ENCODE data around the gene ARL6IP1. TPM values are rescaled to one million over a fixed set of nuclear protein-coding genes. Genes with fewer than 3 reads are reported as not detected.
A peak's percentile ranks its signal among the peaks of the same experiment; 100 is the strongest.

Gene ARL6IP1
- total and polyA plus RNA-seq, 4 donors: 66.9 to 150 (median 75.0) TPM

- no peak for ATAC-seq (ENCODE audit: insufficient read depth, low FRiP score)
- Histone ChIP-seq H3K9me3 (ENCODE audit: control insufficient read depth in 4 of 4, insufficient read depth in 3 of 4, low read length in 3 of 4) (no peaks in the 10 kb centered on the region), H3K36me3 (ENCODE audit: control insufficient read depth in 4 of 4, insufficient read depth in 4 of 4, low read length in 4 of 4) (peaks cover 36 to 53% (median 49%) of the 10 kb centered on the region in 4 donors), H3K4me3 (peak overlapping the region; percentile 99), H3K4me1 (ENCODE audit: control insufficient read depth in 5 of 5, insufficient read depth in 5 of 5, low read length in 5 of 5) (peaks cover 18 to 29% (median 23%) of the 10 kb centered on the region in 5 donors), H3K9ac (ENCODE audit: insufficient read depth in 1 of 2, low read length in 2 of 2) (peak overlapping the region; percentile 98), H3K27me3 (ENCODE audit: control insufficient read depth in 3 of 3, insufficient read depth in 3 of 3, low read length in 2 of 3) (no peaks in the 10 kb centered on the region), H3K27ac (ENCODE audit: low read depth in 1 of 2, low read length in 1 of 2) (peak overlapping the region; percentile 37 to 84)
- no peak for TF ChIP-seq CTCF (IDR thresholded peaks at IDR 0.05; ENCODE audit: control extremely low read depth, extremely low read depth)
- WGBS, 2 donors: 9 to 18% methylated on average over 20 of the region's 20 CpGs
- peak in 1 of 3 donors; percentile 2 for DNase-seq
These were observed 12.4 kb downstream of the ARL6IP1 start for GRCh38 chr16:18788828-18789514.

GRCh38 chr16:18784917-18785623, 16.3 kb downstream of the ARL6IP1 start:
- ATAC-seq (ENCODE audit: insufficient read depth, low FRiP score) (no peak), DNase-seq (no peak)
- H3K36me3 ChIP-seq (ENCODE audit: control insufficient read depth in 4 of 4, insufficient read depth in 4 of 4, low read length in 4 of 4): peaks cover 43 to 55% (median 43%) of the 10 kb centered on the region in 4 donors
- H3K27me3 ChIP-seq (ENCODE audit: control insufficient read depth in 3 of 3, insufficient read depth in 3 of 3, low read length in 2 of 3): no peaks in the 10 kb centered on the region
- H3K4me3 ChIP-seq: no peak overlapping the region
- no peak for TF ChIP-seq CTCF (IDR thresholded peaks at IDR 0.05; ENCODE audit: control extremely low read depth, extremely low read depth)
- 70 to 83% methylated on average over 8 of the region's 8 CpGs for WGBS, 2 donors
- H3K4me1 ChIP-seq (ENCODE audit: control insufficient read depth in 5 of 5, insufficient read depth in 5 of 5, low read length in 5 of 5): peaks cover 18 to 29% (median 23%) of the 10 kb centered on the region in 5 donors
- H3K9me3 ChIP-seq (ENCODE audit: control insufficient read depth in 4 of 4, insufficient read depth in 3 of 4, low read length in 3 of 4): no peaks in the 10 kb centered on the region
- H3K27ac ChIP-seq (ENCODE audit: low read depth in 1 of 2, low read length in 1 of 2): no peak overlapping the region
- H3K9ac ChIP-seq (ENCODE audit: insufficient read depth in 1 of 2, low read length in 2 of 2): peak overlapping the region in 1 of 2 donors; percentile 51

GRCh38 chr16:18783430-18784341, 17.7 kb downstream of the ARL6IP1 start:
- ATAC-seq (ENCODE audit: insufficient read depth, low FRiP score): no peak
- no peak overlapping the region for H3K4me3 ChIP-seq
- no peak for TF ChIP-seq CTCF (IDR thresholded peaks at IDR 0.05; ENCODE audit: control extremely low read depth, extremely low read depth)
- H3K9me3 ChIP-seq (ENCODE audit: control insufficient read depth in 4 of 4, insufficient read depth in 3 of 4, low read length in 3 of 4): no peaks in the 10 kb centered on the region
- no peaks in the 10 kb centered on the region for H3K27me3 ChIP-seq (ENCODE audit: control insufficient read depth in 3 of 3, insufficient read depth in 3 of 3, low read length in 2 of 3)
- H3K4me1 ChIP-seq (ENCODE audit: control insufficient read depth in 5 of 5, insufficient read depth in 5 of 5, low read length in 5 of 5): peaks cover 15 to 26% (median 18%) of the 10 kb centered on the region in 5 donors
- no peak for DNase-seq
- no peak overlapping the region for H3K27ac ChIP-seq (ENCODE audit: low read depth in 1 of 2, low read length in 1 of 2)
- H3K36me3 ChIP-seq (ENCODE audit: control insufficient read depth in 4 of 4, insufficient read depth in 4 of 4, low read length in 4 of 4): peaks cover 32 to 53% (median 44%) of the 10 kb centered on the region in 4 donors
- 83 to 85% methylated on average over 17 of the region's 17 CpGs for WGBS, 2 donors
- H3K9ac ChIP-seq (ENCODE audit: insufficient read depth in 1 of 2, low read length in 2 of 2): no peak overlapping the region
